ENCODE data around the gene UBQLNL.

UBQLNL gene, protein sequence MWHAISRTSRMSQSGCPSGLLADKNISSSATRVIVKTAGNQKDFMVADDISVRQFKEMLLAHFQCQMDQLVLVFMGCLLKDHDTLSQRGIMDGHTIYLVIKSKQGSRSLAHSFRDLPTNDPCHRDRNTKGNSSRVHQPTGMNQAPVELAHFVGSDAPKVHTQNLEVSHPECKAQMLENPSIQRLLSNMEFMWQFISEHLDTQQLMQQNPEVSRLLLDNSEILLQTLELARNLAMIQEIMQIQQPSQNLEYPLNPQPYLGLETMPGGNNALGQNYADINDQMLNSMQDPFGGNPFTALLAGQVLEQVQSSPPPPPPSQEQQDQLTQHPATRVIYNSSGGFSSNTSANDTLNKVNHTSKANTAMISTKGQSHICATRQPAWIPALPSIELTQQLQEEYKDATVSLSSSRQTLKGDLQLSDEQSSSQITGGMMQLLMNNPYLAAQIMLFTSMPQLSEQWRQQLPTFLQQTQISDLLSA

DNA sequence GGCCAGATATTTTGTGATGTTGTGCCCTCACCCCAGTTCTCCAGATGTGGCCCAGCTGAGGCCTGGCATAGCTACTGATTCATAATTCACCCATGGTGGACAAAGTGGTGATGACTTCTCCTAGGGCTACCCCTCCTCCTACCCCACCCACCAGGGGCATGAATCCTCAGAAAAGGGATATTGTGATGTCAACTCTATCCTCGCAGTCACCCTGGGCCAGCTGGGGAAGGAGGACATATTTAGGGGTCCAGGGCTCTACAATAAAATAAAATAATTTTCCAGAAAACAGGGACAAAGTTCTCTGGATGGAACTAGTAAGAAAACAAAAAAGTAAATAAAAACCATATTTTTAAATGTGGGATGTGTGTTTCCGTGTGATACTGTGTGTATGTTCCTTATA, at the start of gene UBQLNL:
Gene UBQLNL, minus strand, starts transcription at position 101 of the 400 bp plus-strand sequence. CDS start 258 bp downstream, outside the sequence.
- TF ChIP-seq ZFX (IDR thresholded peaks at IDR 0.05; ENCODE audit: borderline replicate concordance): no peak
- TF ChIP-seq, protein P1, sequence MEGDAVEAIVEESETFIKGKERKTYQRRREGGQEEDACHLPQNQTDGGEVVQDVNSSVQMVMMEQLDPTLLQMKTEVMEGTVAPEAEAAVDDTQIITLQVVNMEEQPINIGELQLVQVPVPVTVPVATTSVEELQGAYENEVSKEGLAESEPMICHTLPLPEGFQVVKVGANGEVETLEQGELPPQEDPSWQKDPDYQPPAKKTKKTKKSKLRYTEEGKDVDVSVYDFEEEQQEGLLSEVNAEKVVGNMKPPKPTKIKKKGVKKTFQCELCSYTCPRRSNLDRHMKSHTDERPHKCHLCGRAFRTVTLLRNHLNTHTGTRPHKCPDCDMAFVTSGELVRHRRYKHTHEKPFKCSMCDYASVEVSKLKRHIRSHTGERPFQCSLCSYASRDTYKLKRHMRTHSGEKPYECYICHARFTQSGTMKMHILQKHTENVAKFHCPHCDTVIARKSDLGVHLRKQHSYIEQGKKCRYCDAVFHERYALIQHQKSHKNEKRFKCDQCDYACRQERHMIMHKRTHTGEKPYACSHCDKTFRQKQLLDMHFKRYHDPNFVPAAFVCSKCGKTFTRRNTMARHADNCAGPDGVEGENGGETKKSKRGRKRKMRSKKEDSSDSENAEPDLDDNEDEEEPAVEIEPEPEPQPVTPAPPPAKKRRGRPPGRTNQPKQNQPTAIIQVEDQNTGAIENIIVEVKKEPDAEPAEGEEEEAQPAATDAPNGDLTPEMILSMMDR (IDR thresholded peaks at IDR 0.05): no peak

DNA sequence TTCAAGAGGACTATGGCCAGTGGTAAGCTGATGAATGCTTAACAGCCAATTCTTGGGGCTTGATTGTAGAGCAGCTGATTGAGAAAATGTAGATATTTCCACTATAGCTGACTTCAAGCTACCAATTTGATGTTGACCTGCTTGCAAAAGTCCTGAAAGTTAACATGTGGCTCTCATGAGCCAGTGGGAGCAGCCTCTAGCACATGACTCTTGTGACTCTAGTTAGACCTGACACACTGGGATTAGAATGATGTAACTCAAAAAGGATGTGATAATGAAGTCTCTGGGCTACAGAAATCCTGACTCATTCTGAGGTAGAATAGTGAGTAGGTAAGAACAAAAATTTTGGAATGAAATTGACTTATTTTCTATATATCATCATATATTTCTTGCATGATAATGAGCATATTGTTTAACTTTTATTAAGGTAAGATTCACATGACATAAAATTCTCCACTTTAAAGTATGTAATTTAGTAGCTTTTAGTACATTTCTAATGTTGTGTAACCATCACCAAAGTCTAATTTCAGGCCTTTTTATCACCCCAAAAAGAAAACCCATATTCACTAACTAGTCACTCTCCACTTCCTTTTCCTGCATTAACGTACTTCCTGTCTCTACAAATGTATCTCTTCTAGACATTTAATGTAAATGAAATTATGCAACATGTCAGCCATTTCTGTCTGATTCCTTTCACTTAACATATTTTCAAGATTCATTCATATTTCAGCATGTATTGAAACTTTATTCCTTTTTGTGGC, 47.9 kb upstream of the UBQLNL start:
- no peak overlapping the region for H3K27ac ChIP-seq
- TF ChIP-seq, protein P1 (IDR thresholded peaks at IDR 0.05): no peak
- TF ChIP-seq ZFX (IDR thresholded peaks at IDR 0.05; ENCODE audit: borderline replicate concordance): no peak

More for the DNA sequence above, at the start of gene UBQLNL:
- no peak within 1 kb of the TSS for H3K27ac ChIP-seq

DNA sequence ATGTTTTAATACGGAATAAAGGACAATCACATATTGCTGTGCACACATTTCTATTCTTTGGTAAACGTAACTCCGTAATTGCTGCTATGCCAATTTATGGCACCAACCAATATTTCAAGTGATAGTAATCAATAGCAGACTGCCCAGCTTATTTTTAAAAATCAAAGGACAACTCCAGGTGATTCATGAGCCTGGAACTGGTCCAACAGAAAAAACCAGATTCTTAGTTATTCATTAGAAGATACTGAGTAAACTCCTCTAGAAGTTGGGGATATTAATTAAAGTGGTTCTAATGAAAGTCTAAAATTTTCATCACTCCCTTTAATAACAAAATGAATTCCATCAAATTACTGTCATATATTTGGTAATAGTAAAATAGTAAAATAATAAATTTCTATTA, 41.3 kb upstream of the UBQLNL start:
- no peak overlapping the region for H3K27ac ChIP-seq
- TF ChIP-seq ZFX (IDR thresholded peaks at IDR 0.05; ENCODE audit: borderline replicate concordance): no peak
- TF ChIP-seq, protein P1 (IDR thresholded peaks at IDR 0.05): no peak

DNA sequence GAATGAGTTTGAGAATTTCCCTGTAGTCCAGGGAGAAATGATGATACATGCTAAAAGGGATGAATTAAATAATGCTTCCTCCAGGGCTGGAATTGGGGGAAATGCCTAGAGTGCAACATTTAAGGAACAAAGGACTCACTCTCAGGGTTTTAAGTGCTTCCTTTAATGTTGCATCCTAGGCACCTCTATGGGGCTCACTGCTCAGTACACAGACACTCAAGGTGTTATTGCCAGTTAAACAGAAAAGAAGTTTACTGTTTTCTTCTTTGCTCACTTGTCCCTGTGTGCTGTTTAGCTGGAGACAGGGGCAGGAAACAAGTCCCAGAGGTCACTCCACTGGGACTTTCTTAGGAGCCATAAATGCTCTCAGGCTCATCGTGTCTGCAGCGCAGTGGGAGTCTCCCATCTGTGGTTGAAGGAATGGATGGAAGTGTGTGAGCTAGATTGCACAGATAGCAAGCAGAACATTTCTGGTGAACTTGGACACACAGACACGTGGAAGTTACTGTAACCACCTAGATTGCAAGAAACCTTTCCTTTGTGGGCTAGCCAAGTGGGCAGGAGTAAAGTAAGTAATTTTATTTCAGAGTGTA, 40.2 kb upstream of the UBQLNL start:
- no peak overlapping the region for H3K27ac ChIP-seq
- TF ChIP-seq, protein P1 (IDR thresholded peaks at IDR 0.05): no peak
- TF ChIP-seq ZFX (IDR thresholded peaks at IDR 0.05; ENCODE audit: borderline replicate concordance): no peak

DNA sequence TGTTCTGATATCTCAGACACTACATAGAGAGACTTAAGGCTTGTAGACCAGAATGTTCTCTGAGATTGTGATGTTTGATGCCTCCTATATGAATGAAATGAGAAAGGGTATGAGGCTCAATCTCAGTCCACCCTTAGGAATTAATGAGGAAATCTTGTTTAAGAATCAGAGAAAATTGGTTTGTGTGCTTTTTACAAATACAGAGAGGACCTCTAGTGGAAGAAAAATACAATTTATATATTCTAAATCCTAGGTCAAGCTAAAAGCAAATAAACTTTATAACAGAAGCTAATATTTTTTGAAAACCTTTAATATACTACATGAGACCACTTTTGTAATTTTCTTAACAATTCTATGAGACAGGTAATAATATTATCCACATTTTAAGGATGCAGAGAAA, 36.8 kb upstream of the UBQLNL start:
- H3K27ac ChIP-seq: no peak overlapping the region
- TF ChIP-seq, protein P1 (IDR thresholded peaks at IDR 0.05): peak; percentile 27
- no peak for TF ChIP-seq ZFX (IDR thresholded peaks at IDR 0.05; ENCODE audit: borderline replicate concordance)

DNA sequence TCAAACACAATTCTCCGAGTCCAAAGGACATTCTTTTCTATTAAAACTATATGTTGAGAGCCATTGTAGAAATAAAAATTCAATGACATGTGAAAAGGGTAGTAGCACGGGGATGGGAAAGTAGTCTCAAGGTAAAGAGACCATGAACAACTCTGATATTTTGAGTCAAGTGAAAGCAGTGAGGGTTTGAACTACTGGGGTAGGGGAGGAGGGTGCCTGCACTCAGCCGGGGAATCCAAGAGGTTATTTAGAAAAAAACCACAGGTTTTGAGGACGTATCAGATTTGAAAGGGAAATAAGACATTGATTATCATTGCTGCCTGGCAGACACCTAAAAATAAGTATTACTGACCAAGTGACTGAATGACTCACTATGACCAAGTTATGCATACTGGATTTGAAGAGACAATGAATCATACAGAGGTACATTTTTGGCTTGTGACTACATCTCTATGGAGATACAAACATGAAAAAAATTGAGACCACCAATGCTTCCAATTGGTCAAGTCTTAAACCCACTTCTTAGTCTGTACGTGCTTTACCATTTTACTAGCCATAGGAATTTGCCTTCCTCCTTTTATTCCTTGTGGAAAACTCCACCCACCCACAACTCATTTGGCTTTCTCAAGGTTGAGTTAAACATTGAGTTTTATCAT, 34.1 kb upstream of the UBQLNL start:
- TF ChIP-seq, protein P1 (IDR thresholded peaks at IDR 0.05): no peak
- no peak for TF ChIP-seq ZFX (IDR thresholded peaks at IDR 0.05; ENCODE audit: borderline replicate concordance)
- no peak overlapping the region for H3K27ac ChIP-seq

All from 22Rv1 (cell line).